Central memory CD8-positive, alpha-beta T cell (primary cell): Measurements from ENCODE around the gene ADAMTSL3.

ENCODE experiments used
- ATAC-seq: fragments of 150-1000 bp; cut with Tn5 transposase; replicated peaks from 2 replicates; pipeline ENCODE4 v1.10.0; 2022; ENCODE audit warnings: mild to moderate bottlenecking, moderate FRiP score, moderate number of reproducible peaks; ENCODE audit not compliant: poor library complexity, severe bottlenecking; ENCODE audit errors: extremely low read depth
- DNase-seq, 2 donors: peaks; one replicate each; pipeline ENCODE4 v3.0.0; 2021; ENCODE audit warnings: low spot score in 2 of 2
- H3K27ac Mint-ChIP-seq: one replicate; pipeline ENCODE4 v1.8.0; 2022; ENCODE audit warnings: low read depth, mild to moderate bottlenecking, moderate library complexity, mixed read lengths
- H3K27me3 Mint-ChIP-seq: one replicate; pipeline ENCODE4 v1.8.0; 2022; ENCODE audit warnings: mixed read lengths
- H3K36me3 Mint-ChIP-seq: one replicate; pipeline ENCODE4 v1.8.0; 2022; ENCODE audit warnings: mild to moderate bottlenecking, moderate library complexity, mixed read lengths; ENCODE audit not compliant: insufficient read depth
- H3K4me1 Mint-ChIP-seq: one replicate; pipeline ENCODE4 v1.8.0; 2022; ENCODE audit warnings: mixed read lengths
- H3K4me3 Mint-ChIP-seq: one replicate; pipeline ENCODE4 v1.8.0; 2022; ENCODE audit warnings: mild to moderate bottlenecking, moderate library complexity, mixed read lengths
- H3K9me3 Mint-ChIP-seq: one replicate; pipeline ENCODE4 v1.8.0; 2022; ENCODE audit warnings: mixed read lengths

The ADAMTSL3 gene

DNA sequence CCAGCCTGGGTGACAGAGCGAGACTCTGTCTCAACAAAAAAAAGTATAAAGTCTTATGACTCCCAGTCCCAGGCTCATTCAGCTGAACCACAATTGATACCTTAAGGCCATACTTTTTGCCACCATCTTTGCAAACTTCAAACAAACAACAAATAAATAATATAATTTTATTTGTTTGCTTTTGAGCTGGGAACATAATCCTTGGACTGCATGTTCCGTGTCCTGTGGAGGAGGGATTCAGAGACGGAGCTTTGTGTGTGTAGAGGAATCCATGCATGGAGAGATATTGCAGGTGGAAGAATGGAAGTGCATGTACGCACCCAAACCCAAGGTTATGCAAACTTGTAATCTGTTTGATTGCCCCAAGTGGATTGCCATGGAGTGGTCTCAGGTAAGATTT is 238.6 kb downstream of the ADAMTSL3 start:
- Mint-ChIP-seq H3K27me3 (no peaks in the 10 kb centered on the region), H3K4me3 (no peak overlapping the region), H3K9me3 (peaks cover 6% of the 10 kb centered on the region), H3K27ac (no peak overlapping the region), H3K36me3 (no peaks in the 10 kb centered on the region), H3K4me1 (no peaks in the 10 kb centered on the region)
- no peak for DNase-seq
- no peak for ATAC-seq

DNA sequence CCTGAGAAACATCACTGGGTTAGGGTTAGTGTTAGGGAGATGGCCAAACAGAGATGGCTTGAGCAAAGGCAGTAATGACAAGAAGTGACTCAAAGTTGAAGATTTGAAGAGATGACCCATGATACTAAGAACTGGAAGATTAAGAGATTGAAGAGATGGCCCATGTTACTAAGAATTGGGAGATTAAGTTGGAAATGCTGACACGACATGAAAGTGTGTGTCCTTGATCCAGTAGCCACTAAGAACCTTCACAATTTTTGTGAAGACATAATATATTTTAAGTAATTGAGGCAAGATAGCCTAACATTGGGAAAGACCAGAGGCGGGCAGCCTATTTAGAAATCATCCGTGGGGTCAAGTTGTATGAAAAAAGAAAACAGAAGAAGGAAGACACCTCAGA is 239.4 kb downstream of the ADAMTSL3 start:
- Mint-ChIP-seq H3K4me1 (no peaks in the 10 kb centered on the region), H3K4me3 (no peak overlapping the region), H3K27ac (no peak overlapping the region), H3K36me3 (no peaks in the 10 kb centered on the region), H3K9me3 (peaks cover 6% of the 10 kb centered on the region), H3K27me3 (peaks cover 7% of the 10 kb centered on the region)
- no peak for DNase-seq
- no peak for ATAC-seq

DNA sequence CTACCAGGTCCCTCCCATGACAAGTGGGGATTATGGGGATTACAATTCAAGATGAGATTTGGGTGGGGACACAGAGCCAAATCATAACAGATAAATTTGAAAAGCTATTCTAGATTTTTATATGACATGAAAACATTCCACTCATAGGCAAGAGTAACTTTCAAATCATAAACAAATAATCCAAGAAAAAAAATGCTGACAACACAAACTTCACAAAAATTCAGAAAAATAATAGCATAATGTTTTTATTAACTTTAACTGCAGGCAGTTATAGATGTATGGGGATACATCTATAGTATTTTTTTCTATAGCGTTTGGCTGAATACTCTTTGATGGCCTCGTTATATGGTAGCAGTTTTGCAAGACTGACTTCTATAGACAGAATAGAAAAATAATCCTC is 243.1 kb downstream of the ADAMTSL3 start:
- DNase-seq (no peak), ATAC-seq (no peak)
- H3K4me1 Mint-ChIP-seq: no peaks in the 10 kb centered on the region
- H3K36me3 Mint-ChIP-seq: no peaks in the 10 kb centered on the region
- H3K9me3 Mint-ChIP-seq: no peaks in the 10 kb centered on the region
- peaks cover 15% of the 10 kb centered on the region for H3K27me3 Mint-ChIP-seq
- no peak overlapping the region for H3K27ac Mint-ChIP-seq
- H3K4me3 Mint-ChIP-seq: no peak overlapping the region

DNA sequence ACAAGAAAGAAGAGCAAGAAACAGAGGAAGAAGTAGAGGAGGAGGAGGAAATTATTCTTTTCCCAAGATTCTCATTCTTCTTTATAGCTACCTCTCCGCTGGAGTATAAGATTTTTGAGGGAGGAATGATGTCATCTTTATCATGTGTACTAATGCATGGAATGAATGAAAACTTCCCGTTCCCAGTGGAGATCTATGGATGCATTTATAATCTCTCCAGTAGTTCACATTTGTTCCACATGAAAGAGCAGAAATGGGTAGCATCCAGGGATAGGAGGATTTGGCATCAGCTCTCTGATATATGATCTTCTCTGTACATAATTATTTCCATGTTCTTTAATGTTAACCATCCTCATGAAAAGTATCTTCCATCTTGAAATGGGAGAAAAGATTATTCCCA is 244.4 kb downstream of the ADAMTSL3 start:
- Mint-ChIP-seq H3K9me3 (no peaks in the 10 kb centered on the region), H3K4me3 (no peak overlapping the region), H3K27ac (no peak overlapping the region), H3K27me3 (peaks cover 26% of the 10 kb centered on the region), H3K36me3 (peaks cover 2% of the 10 kb centered on the region), H3K4me1 (no peaks in the 10 kb centered on the region)
- ATAC-seq (no peak), DNase-seq (no peak)

DNA sequence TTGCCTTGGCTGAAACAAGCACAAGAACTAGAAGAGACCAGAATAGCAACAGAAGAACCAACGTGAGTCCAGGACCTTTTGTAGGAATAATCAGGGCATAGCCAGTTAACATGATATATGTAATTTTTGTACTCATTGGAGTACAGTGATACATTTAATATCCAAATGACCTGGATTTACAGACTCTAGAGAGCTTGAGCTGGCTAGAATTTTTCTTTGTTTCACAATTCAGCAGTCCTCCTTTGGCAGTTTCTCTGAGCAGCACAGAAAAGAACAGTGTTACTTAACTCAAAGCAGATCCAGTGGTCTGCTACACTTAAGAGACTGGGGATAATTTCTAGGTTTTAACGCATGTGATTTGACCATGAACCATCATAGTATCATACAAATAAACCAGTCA is 245.7 kb downstream of the ADAMTSL3 start:
- Mint-ChIP-seq H3K27ac (no peak overlapping the region), H3K36me3 (peaks cover 2% of the 10 kb centered on the region), H3K4me1 (no peaks in the 10 kb centered on the region), H3K9me3 (no peaks in the 10 kb centered on the region), H3K27me3 (peaks cover 26% of the 10 kb centered on the region), H3K4me3 (no peak overlapping the region)
- ATAC-seq (no peak), DNase-seq (no peak)

DNA sequence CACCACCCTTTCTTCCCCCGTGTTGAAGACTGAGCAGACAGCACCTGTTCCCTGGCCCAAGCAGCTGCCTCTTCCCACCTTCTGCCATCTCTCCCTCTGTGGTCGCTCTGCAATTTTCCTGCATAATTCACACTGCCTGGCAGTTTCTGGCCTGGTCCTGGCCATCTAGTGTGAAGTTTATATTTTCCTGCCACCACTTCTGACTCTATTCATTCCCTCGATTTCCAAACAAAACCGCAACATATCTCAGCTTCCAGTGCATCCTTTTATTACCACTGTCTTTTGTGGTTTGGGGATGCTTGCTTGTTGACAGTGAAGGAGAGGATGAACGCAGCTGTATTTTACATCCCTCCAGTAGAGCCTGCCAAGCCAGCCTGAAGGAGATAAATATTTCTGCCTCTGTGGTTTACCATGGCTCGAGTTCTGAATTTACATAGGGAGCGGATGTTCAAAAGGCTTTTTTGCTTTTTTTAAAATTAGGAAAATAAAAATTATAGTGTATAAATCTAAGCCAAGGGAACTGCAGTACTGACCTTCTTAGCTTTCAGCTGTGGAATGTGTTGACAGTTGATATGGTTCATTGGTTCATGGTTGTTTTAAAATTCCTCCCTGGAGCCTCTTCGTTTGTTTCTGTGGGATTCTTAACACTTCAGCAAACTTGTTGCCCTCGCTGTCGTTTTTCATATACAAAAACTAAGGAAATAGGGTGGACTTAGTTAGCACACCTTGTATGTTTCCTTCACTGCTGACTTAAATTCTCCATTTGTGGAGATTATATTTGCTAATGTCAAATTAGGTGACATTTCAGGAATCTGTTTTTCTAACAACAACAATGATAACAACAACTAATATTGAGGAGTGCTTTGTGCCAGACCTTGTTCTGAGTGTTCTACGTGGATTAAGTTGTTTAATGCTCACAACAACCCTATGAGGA is 250.5 kb downstream of the ADAMTSL3 start:
- ATAC-seq (no peak), DNase-seq (no peak)
- H3K27me3 Mint-ChIP-seq: peaks cover 11% of the 10 kb centered on the region
- no peak overlapping the region for H3K27ac Mint-ChIP-seq
- no peaks in the 10 kb centered on the region for H3K9me3 Mint-ChIP-seq
- no peaks in the 10 kb centered on the region for H3K4me1 Mint-ChIP-seq
- H3K4me3 Mint-ChIP-seq: no peak overlapping the region
- H3K36me3 Mint-ChIP-seq: peaks cover 2% of the 10 kb centered on the region

DNA sequence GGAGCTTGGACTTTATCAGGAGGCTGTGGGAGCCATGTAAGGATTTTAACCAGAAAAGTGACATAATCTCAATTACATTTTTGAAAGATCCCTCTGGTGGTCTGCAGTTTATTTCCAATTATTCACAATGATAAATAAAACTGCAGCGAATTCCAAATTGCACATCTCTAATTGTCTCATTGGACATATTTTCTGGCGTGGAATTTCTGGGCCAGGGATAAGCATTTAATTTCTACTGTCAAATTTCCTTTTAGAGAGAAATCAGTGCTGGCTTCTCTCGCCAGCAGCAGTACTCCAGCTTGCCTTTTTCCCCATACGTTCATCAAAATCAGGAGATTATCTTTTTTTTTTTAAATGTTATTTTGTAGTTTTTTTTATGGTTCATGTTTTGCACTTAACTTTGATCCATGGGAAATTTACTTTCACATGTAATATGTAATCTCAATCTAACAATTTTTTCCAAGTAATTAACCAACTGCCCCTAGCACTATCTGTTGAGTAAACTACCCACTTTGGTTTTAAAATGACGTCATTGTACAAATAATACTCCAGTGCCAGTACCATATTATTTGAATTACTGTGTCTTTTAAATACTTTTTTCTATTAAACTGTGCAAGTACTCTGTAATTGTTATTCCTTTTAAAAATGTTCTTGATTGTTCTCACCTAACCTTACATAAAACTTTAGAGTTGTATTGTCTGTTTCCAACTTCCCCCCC is 251.8 kb downstream of the ADAMTSL3 start:
- peaks cover 3% of the 10 kb centered on the region for H3K9me3 Mint-ChIP-seq

DNA sequence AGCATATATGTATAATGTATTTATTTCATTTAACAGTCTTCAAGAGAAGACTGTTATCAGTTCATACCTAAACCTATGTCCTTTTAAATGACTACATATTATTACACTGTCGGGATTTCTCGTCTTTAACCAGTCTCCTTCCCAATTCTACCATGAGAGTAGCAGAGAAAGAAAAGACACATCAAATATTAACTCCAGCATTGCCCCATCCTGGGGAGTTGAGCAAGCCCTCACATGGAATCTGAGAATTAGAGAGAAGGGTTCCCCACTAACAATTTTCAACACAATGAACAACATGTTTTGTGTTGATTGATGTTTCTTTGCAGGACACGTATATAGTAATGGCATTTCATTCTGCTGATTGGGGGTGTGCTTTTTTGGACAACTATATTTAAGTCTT is 257.4 kb downstream of the ADAMTSL3 start:
- H3K4me1 Mint-ChIP-seq: no peaks in the 10 kb centered on the region

More for the DNA sequence above, 251.8 kb downstream of the ADAMTSL3 start:
- H3K36me3 Mint-ChIP-seq: peaks cover 2% of the 10 kb centered on the region
- ATAC-seq (no peak), DNase-seq (no peak)
- no peaks in the 10 kb centered on the region for H3K4me1 Mint-ChIP-seq
- no peak overlapping the region for H3K4me3 Mint-ChIP-seq
- H3K27me3 Mint-ChIP-seq: peaks cover 11% of the 10 kb centered on the region
- H3K27ac Mint-ChIP-seq: no peak overlapping the region

DNA sequence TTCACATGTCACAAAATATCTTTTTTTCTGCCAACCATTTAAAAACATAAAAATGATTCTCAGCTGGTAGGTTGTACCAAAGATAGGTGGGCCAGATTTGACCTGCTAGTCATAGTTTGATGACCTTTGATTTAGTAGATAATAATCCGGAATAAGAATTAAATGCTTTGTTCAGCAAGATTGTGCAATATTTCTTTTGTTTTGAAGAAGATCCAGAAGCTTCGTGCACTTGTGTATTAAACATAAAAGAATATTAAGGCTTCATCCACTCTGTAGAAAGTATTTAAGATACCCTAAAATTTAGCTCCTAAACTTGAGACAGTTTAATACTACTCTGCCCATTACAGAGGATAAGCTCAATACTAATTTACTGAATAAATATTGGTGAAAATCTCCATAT is 258.4 kb downstream of the ADAMTSL3 start:
- H3K36me3 Mint-ChIP-seq: no peaks in the 10 kb centered on the region
- H3K9me3 Mint-ChIP-seq: peaks cover 3% of the 10 kb centered on the region
- no peaks in the 10 kb centered on the region for H3K4me1 Mint-ChIP-seq
- no peak for ATAC-seq
- H3K4me3 Mint-ChIP-seq: no peak overlapping the region
- H3K27ac Mint-ChIP-seq: no peak overlapping the region
- H3K27me3 Mint-ChIP-seq: no peaks in the 10 kb centered on the region
- no peak for DNase-seq

More for the DNA sequence above, 257.4 kb downstream of the ADAMTSL3 start:
- no peaks in the 10 kb centered on the region for H3K27me3 Mint-ChIP-seq
- no peak overlapping the region for H3K4me3 Mint-ChIP-seq
- H3K27ac Mint-ChIP-seq: no peak overlapping the region
- peaks cover 3% of the 10 kb centered on the region for H3K9me3 Mint-ChIP-seq
- no peaks in the 10 kb centered on the region for H3K36me3 Mint-ChIP-seq
- ATAC-seq: no peak
- no peak for DNase-seq

DNA sequence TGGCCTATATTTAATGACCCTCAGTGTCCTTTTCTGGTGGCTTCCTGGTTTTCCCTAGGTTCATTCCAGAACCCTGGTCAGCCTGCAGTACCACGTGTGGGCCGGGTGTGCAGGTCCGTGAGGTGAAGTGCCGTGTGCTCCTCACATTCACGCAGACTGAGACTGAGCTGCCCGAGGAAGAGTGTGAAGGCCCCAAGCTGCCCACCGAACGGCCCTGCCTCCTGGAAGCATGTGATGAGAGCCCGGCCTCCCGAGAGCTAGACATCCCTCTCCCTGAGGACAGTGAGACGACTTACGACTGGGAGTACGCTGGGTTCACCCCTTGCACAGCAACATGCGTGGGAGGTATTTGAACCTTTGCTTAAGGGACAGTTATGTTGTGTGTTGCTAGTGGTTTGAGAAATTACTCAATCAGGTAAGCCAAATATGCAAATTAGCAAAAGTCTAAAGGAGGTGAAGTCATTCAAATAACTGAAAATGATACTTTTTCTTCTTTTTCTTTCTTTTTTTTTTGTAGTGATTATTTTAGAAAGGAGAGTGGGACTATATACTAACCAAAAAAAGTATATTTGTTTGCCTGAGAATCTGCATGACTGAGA is 259.2 kb downstream of the ADAMTSL3 start:
- Mint-ChIP-seq H3K27ac (no peak overlapping the region), H3K4me3 (no peak overlapping the region), H3K27me3 (no peaks in the 10 kb centered on the region)

DNA sequence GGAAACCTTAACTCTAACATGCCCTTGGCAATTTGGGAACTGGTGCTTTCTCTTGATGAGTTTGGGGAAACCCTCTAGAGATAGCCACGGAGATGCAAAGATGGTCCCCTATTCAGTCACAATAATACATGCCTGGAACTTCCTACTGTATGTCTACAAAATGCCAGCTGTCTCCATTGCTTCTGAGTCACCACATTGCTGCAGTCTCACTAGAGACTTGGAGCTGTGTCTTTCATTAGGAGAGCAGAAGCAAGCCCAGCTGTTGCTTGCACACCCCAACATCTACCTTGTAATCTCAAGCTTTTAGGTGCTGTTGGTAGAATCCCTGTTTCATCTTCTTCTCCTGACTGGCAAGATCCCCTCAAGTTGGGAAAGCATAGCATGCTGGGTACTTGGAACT is 261.0 kb downstream of the ADAMTSL3 start:
- ATAC-seq (no peak), DNase-seq (no peak)
- no peak overlapping the region for H3K4me3 Mint-ChIP-seq
- H3K27me3 Mint-ChIP-seq: no peaks in the 10 kb centered on the region
- H3K27ac Mint-ChIP-seq: no peak overlapping the region
- H3K36me3 Mint-ChIP-seq: no peaks in the 10 kb centered on the region
- peaks cover 2% of the 10 kb centered on the region for H3K9me3 Mint-ChIP-seq
- H3K4me1 Mint-ChIP-seq: peaks cover 8% of the 10 kb centered on the region

More for the DNA sequence above, 259.2 kb downstream of the ADAMTSL3 start:
- Mint-ChIP-seq H3K9me3 (peaks cover 3% of the 10 kb centered on the region), H3K4me1 (no peaks in the 10 kb centered on the region), H3K36me3 (no peaks in the 10 kb centered on the region)
- no peak for DNase-seq
- ATAC-seq: no peak

DNA sequence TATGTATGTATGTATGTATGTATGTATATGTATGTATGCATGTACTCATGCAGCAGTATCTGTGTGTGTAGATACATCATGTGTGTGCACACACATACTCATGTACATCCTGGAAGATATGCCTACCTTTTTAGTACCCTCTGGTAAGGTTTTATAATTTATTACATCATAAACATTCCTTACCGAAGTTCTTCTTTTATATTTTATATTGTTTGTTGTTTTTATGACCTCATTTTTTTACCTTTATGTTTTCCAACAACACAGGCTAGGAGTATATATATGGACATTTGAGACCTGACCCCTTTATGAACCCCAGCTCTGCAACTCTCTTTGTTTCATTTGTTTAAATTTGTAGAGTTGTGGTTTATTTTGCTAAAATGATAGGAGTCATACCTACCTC is 263.5 kb downstream of the ADAMTSL3 start:
- DNase-seq (no peak), ATAC-seq (no peak)
- Mint-ChIP-seq H3K9me3 (no peaks in the 10 kb centered on the region), H3K4me3 (no peak overlapping the region), H3K36me3 (no peaks in the 10 kb centered on the region), H3K27me3 (no peaks in the 10 kb centered on the region), H3K4me1 (peaks cover 8% of the 10 kb centered on the region), H3K27ac (no peak overlapping the region)
